HT-29 (cell line): Measurements from ENCODE around the gene PTDSS2. TPM values are rescaled to one million over a fixed set of nuclear protein-coding genes. Genes with fewer than 3 reads are reported as not detected.
A peak's percentile ranks its signal among the peaks of the same experiment; 100 is the strongest.
"Not testable (repeated sequence)": the region's sequence is repeated elsewhere in the genome, so short reads cannot be mapped to it uniquely, and the experiment has no call there.

Source experiments
- DNase-seq: peaks from one replicate; pipeline ENCODE4 v3.0.0-alpha.2; 2015; ENCODE audit warnings: low spot score
- total RNA-seq: library from RNA; depleted of rRNA; stranded (reverse); fragments of >200 nt; shearing (Covaris generic); gene quantifications from 2 replicates; pipeline ENCODE4 v1.2.3, GENCODE V29; 2014; rRNA removed

PTDSS2 gene
- total RNA-seq, result 56.6 and 63.4 TPM in 2 replicates

- DNase-seq, result peak; percentile 97
Measured at GRCh38 chr11:449889-450808, at the start of gene PTDSS2. Gene PTDSS2 (plus strand): TSS chr11:450279. CDS start chr11:450456, 177 bp downstream.

GRCh38 chr11:401196-401595 is 48.9 kb upstream of the PTDSS2 start:
- not testable (repeated sequence) for DNase-seq

GRCh38 chr11:403021-403760 is 46.9 kb upstream of the PTDSS2 start:
- no peak for DNase-seq

- no peak for DNase-seq
Measured at GRCh38 chr11:403761-404431, 46.2 kb upstream of the PTDSS2 start.

- no peak for DNase-seq
Measured at GRCh38 chr11:404551-405264, 45.4 kb upstream of the PTDSS2 start.

GRCh38 chr11:405323-405953 is 44.6 kb upstream of the PTDSS2 start:
- DNase-seq, result no peak

GRCh38 chr11:405954-406795 is 43.9 kb upstream of the PTDSS2 start:
- DNase-seq, result no peak

GRCh38 chr11:406796-407650 is 43.1 kb upstream of the PTDSS2 start:
- peak; percentile 87 for DNase-seq

GRCh38 chr11:407651-408123 is 42.4 kb upstream of the PTDSS2 start:
- DNase-seq, result no peak

- peak; percentile 13 for DNase-seq
Measured at GRCh38 chr11:408154-409007, 41.7 kb upstream of the PTDSS2 start.

GRCh38 chr11:409008-409599 is 41.0 kb upstream of the PTDSS2 start:
- DNase-seq, result no peak

GRCh38 chr11:409600-410483 is 40.2 kb upstream of the PTDSS2 start:
- peak; percentile 48 for DNase-seq

GRCh38 chr11:410711-411110 is 39.4 kb upstream of the PTDSS2 start:
- DNase-seq, result not testable (repeated sequence)

GRCh38 chr11:411520-411919 is 38.6 kb upstream of the PTDSS2 start:
- not testable (repeated sequence) for DNase-seq

GRCh38 chr11:412641-413119 is 37.4 kb upstream of the PTDSS2 start:
- no peak for DNase-seq
